ENCODE results near the gene ATP6V1E1.

Gene ATP6V1E1

GRCh38 chr22:17633217-17633997, 4.9 kb upstream of the ATP6V1E1 start:
- no peak for DNase-seq

- DNase-seq = no peak
Measured at GRCh38 chr22:17631076-17631565, 2.6 kb upstream of the ATP6V1E1 start.

DNA sequence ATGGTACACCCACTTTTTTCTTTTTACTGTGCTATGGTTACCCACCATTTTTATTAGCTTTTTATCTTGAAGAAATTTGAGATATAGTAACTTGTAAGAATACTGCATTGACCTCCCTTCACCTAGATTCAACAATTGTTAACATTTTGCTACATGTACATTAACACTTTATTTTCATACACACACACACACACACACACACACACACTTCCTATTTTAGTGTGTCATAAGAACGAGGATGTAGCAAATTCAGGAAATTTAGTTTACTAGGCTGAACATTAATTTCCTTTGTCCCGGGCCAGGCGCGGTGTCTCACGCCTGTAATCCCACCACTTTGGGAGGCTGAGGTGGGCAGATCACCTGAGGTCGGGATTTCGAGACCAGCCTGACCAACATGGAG, 1.1 kb upstream of the ATP6V1E1 start:
- DNase-seq = no peak

- no peak for DNase-seq
Measured at GRCh38 chr22:17629173-17629489, 582 bp upstream of the ATP6V1E1 start.

- no peak for DNase-seq
Measured at GRCh38 chr22:17627961-17628405, 566 bp downstream of the ATP6V1E1 start.

GRCh38 chr22:17613280-17613679, 15.3 kb downstream of the ATP6V1E1 start:
- no peak for DNase-seq

DNA sequence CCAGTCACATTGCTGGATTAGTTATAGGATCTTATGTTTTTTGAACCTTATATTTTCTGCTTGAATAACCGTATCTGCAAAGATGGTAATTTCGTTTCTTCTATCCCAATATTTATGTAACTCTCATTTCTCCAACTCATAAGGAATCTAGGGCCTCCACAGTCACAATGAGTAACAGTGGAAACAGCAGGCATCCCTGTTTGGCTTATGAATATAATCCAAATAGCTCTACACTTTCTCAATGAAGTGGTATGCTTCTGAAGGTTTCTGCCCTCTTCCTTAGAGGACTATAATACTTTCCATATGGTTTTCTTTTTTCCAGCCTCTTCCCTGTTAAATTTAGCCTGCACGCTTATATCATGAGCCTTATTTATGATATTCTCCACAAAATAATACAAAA, 16.5 kb downstream of the ATP6V1E1 start:
- DNase-seq = no peak

DNA sequence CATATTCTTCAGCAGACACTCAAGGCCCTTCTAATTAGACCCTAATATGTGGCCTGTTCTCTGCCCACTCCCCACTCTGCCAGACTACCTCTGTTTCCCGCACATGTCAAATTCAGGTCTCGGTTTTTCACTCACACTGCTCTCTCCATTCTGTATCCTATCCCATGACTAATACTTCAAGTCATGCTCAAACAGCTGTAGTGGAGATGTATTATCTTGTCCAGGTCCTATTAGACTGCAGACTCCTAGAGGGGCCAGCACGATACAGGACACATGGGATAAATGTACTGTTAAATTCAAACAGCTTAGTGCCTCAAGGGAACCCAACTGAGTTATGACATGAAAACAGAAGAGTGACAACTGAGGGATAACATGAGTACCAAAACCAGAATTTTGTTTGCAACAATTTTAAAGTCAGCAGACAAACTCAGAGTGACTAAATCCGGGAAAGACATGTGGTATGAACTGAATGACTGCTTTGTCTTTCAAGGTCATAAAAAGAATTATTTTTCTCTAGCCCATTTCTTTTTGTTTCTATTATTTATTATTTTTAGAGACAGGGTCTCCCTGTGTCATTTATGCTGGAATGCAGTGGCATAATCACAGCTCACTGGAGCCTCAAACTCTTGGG, 20.5 kb downstream of the ATP6V1E1 start:
- DNase-seq = no peak

DNA sequence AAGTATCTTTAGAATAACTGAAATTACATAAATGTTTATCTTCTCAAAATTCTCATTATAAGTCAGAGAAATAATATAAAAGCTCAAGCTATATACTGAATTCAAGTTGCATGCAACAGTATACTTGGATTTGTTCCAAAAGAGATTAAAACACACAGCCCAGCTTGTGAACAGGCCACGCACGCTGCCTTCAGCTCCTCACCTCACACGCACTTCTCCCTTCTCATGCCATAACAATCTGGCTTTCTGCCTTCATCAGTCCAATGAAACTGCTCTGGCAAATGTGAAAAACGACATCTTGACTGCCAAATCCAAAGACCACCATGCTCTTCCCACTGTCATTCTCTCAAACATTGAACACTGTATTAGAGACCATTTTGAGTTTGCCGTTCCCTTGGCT, 22.1 kb downstream of the ATP6V1E1 start:
- DNase-seq = no peak

DNA sequence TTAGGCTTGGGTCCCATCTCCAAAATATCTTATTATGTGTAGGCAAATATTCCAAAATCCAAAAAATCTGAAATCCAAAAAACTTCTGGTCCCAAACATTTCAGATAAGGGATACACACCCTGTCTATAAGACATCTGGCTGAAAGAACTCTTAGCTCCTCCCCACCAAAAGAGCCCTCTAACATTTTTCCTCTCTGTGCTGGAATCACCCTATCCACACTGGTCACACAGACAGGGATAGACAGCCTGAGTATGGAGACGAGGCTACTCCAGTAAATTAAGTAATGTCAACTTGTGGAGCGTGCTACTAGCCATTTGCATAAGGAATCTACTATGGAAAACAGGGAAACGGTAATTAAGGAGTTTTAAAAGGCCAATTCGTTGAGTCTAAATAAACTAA, 24.9 kb downstream of the ATP6V1E1 start:
- no peak for DNase-seq

- DNase-seq = no peak
Measured at GRCh38 chr22:17601031-17601430, 27.5 kb downstream of the ATP6V1E1 start.

GRCh38 chr22:17598318-17598717, 30.2 kb downstream of the ATP6V1E1 start:
- no peak for DNase-seq

GRCh38 chr22:17597217-17597616, 31.3 kb downstream of the ATP6V1E1 start:
- DNase-seq = no peak

- DNase-seq = no peak
Measured at GRCh38 chr22:17596226-17596625, 32.3 kb downstream of the ATP6V1E1 start.

GRCh38 chr22:17592201-17592600, 36.3 kb downstream of the ATP6V1E1 start:
- no peak for DNase-seq

GRCh38 chr22:17590586-17590985, 38.0 kb downstream of the ATP6V1E1 start:
- no peak for DNase-seq

- no peak for DNase-seq
Measured at GRCh38 chr22:17589810-17590375, 38.7 kb downstream of the ATP6V1E1 start.

DNA sequence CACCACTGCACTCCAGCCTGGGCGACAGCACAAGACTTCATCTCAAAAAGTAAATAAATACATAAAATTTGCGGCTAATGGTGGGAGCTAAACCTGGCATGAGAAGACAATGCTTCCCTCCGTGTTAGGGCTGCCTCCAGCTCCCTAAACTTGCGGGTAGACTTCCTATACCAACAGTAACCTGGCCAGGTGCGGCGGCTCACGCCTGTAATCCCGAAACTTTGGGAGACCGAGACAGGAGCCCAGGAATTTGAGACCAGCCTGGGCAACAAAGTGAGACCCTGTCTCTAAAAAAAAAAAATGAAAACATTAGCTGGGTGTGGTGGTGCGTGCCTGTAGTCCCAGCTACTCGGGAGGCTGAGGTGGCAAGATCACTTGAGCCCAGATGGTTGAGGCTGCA, 39.9 kb downstream of the ATP6V1E1 start:
- no peak for DNase-seq

- no peak for DNase-seq
Measured at GRCh38 chr22:17587629-17588028, 40.9 kb downstream of the ATP6V1E1 start.

- no peak for DNase-seq
Measured at GRCh38 chr22:17586831-17587440, 41.6 kb downstream of the ATP6V1E1 start.

GRCh38 chr22:17583151-17583550, 45.4 kb downstream of the ATP6V1E1 start:
- no peak for DNase-seq

DNA sequence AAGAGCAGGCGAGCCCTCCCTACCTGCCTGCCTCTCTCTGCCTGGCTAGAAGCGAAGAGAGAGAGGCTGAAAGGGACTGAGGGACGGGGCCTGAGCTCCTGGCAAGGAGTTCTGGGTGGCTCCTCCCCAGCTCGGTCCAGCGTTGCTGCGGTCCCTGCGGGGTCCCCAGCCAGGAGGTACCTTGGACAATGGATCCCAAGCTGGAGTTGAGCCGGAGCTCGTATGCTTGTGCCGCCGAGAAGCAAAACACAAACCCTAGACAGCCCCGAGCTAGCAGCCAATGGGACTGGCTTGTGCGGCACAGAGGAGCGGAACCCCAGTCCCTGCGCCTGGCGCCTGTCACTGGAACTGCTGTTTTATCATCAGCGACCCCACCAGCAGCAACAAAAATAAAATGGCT, 46.9 kb downstream of the ATP6V1E1 start:
- no peak for DNase-seq

- no peak for DNase-seq
Measured at GRCh38 chr22:17581056-17581455, 47.5 kb downstream of the ATP6V1E1 start.
